ENCODE results near the gene PKD2. TPM values are rescaled to one million over a fixed set of nuclear protein-coding genes. Genes with fewer than 3 reads are reported as not detected.

PKD2 gene
- total and polyA plus RNA-seq, 2 of the 13 experiments (the other 11 are each of a cell fraction or from before 2014, with no cell fraction given), result 5.6 to 9.1 TPM

DNA sequence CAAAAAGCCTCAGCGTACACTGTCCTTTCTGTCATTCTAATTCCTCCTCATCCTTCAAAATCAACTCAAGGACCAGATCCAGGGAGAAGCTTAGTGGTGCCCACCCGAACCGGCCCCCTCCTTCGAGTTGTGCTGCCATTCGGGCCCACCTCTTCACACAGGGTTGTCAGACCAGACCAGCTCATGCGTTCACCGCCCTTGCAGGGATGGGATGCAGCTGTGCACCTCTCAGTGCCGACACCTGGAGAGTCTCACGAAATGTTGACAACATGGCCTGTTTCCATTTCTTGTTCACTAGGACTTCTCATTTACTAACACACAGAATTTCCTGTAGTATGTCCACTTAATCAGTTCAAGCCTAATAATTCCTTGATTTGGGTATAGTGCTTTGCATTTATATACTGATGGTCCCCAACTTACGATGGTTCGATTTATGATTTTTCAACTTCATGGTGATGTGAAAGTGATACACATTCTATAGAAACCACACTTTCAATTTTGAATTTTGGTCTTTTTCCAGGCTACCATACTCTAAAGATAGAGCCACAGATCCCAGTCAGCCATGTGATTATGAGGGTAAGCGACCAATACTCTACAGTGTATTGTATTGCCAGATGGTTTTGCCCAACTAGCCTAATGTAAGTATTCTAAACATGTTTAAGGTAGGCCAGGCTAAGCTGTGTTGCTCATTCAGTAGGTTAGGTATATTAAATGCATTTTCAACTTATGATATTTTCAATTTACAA lies 23.3 kb downstream of the PKD2 start (continued):
- TF ChIP-seq ZNF607 (CRISPR knock-in tag; IDR thresholded peaks at IDR 0.05; ENCODE audit: borderline replicate concordance) (no peak), HOXA9 (CRISPR knock-in tag; IDR thresholded peaks at IDR 0.05; ENCODE audit: borderline replicate concordance) (no peak), DR1 (CRISPR knock-in tag; IDR thresholded peaks at IDR 0.05) (no peak), ETV5 (CRISPR knock-in tag; IDR thresholded peaks at IDR 0.05; ENCODE audit: borderline replicate concordance) (no peak)

DNA sequence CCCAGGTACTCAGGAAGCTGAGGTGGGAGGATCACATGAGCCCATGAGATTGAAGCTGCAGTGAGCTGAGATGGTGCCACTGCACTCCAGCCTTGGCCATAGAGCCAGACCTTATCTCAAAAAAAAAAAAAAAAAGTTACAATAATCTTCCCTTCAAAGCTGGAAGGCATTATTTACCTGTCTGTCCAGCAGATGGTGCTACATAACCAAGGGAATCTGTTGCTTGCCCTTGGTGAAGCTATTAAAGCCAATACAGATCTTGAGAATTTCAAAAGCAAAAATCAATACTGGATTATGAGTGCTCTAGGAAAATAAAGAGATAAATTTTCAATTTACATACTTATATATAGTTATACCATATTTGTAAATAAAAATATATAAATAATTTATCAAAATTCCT lies 25.9 kb downstream of the PKD2 start:
- no peaks in the 10 kb centered on the region for H3K79me2 ChIP-seq (ENCODE audit: insufficient read depth, low read length)
- CTCF ChIA-PET (ENCODE audit: low intra/inter-chr PET ratio, low total read pairs), result interaction anchor here (0.7 to 4.3 kb wide), 3 partner anchors 14 to 482 kb away, joined by 3 to 62 read pairs (median 8); no protein-coding TSS in a partner anchor
- POLR2A ChIA-PET, result interaction anchor here (0.9 kb wide), 1 partner anchor 178 kb away, joined by 4 read pairs; no protein-coding TSS in a partner anchor
- H3K9me3 ChIP-seq (ENCODE audit: low read length), result no peaks in the 10 kb centered on the region
- in situ Hi-C loops (cut with HindIII; ENCODE audit: extremely low pct_ligation_motif_present, low pct_unique_long_range_greater_than_20kb) (loop anchor here (10.0 kb wide), 1 partner anchor 481 kb away; no protein-coding TSS in a partner anchor), intact Hi-C loops (cut with micrococcal nuclease; ENCODE audit: unreplicated experiment) (loop anchor here (1.0 kb wide), 4 partner anchors 22 to 482 kb away; no protein-coding TSS in a partner anchor)
- no peak overlapping the region for H3K27ac ChIP-seq (ENCODE audit: extremely low read length, insufficient read depth, low read length)
- peak; percentile 61 for ATAC-seq
- DNase-seq (ENCODE audit: low spot score), result peak; percentile 71
- no TSS peak for BruUV-seq (replicated peaks)
- no peak overlapping the region for H2AFZ ChIP-seq (ENCODE audit: low read length)
- no peaks in the 10 kb centered on the region for H3K27me3 ChIP-seq (ENCODE audit: control insufficient read depth in 1 of 2, insufficient read depth in 2 of 2, low read length in 2 of 2)
- peaks cover 4 to 23% of the 10 kb centered on the region in 2 experiments; a peak in 3 of 5 replicates for H3K36me3 ChIP-seq (replicated peaks in 1 of 2; ENCODE audit: control insufficient read depth in 1 of 2, insufficient read depth in 2 of 2, low read length in 2 of 2)
- no peaks in the 10 kb centered on the region for H4K20me1 ChIP-seq (ENCODE audit: insufficient read depth, low read length)
- no peak overlapping the region for H3K4me3 ChIP-seq (replicated peaks in 1 of 3; ENCODE audit: insufficient read depth in 1 of 3, low read depth in 2 of 3, low read length in 3 of 3)
- FAIRE-seq, result peak; percentile 70
- H3K9ac ChIP-seq (ENCODE audit: insufficient read depth, low read depth, low read length), result no peak overlapping the region
- no peaks in the 10 kb centered on the region for H3K4me1 ChIP-seq (ENCODE audit: insufficient read depth, low read length)
- H3K4me2 ChIP-seq (ENCODE audit: low read depth, low read length), result no peak overlapping the region
- TF ChIP-seq, protein P1, sequence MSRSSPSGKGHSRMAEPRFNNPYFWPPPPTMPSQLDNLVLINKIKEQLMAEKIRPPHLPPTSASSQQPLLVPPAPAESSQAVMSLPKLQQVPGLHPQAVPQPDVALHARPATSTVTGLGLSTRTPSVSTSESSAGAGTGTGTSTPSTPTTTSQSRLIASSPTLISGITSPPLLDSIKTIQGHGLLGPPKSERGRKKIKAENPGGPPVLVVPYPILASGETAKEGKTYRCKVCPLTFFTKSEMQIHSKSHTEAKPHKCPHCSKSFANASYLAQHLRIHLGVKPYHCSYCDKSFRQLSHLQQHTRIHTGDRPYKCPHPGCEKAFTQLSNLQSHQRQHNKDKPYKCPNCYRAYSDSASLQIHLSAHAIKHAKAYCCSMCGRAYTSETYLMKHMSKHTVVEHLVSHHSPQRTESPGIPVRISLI (CRISPR knock-in tag; IDR thresholded peaks at IDR 0.05; ENCODE audit: borderline replicate concordance), result peak; percentile 86; the same call in 1 of the 2 replicates
- TF ChIP-seq SAFB2 (CRISPR knock-in tag; IDR thresholded peaks at IDR 0.05; ENCODE audit: borderline replicate concordance, low read depth) (no peak), ZMYM4 (CRISPR knock-in tag; IDR thresholded peaks at IDR 0.05) (no peak), TEAD2 (CRISPR knock-in tag; IDR thresholded peaks at IDR 0.05) (no peak), FOXA3 (CRISPR knock-in tag; IDR thresholded peaks at IDR 0.05) (0 out of 2 replicates have a peak, but pooled peaks have one; percentile 41), ZNF20 (CRISPR knock-in tag; IDR thresholded peaks at IDR 0.05) (no peak), STAG1 (CRISPR knock-in tag; IDR thresholded peaks at IDR 0.05) (peak; percentile 85), SMC3 (IDR thresholded peaks at IDR 0.05; ENCODE audit: low read length) (peak; percentile 88), ZNF333 (CRISPR knock-in tag; IDR thresholded peaks at IDR 0.05; ENCODE audit: borderline replicate concordance) (no peak), ZNF30 (CRISPR knock-in tag; IDR thresholded peaks at IDR 0.05) (no peak), KLF13 (CRISPR knock-in tag; IDR thresholded peaks at IDR 0.05) (no peak), RAD21 (CRISPR knock-in tag; IDR thresholded peaks at IDR 0.05) (peak; percentile 69; the same call in 1 of the 2 replicates), ELF3 (CRISPR knock-in tag; IDR thresholded peaks at IDR 0.05) (0 out of 2 replicates have a peak, but pooled peaks have one; percentile 22), RFX3 (CRISPR knock-in tag; IDR thresholded peaks at IDR 0.05) (no peak)
- TF ChIP-seq, protein P2, sequence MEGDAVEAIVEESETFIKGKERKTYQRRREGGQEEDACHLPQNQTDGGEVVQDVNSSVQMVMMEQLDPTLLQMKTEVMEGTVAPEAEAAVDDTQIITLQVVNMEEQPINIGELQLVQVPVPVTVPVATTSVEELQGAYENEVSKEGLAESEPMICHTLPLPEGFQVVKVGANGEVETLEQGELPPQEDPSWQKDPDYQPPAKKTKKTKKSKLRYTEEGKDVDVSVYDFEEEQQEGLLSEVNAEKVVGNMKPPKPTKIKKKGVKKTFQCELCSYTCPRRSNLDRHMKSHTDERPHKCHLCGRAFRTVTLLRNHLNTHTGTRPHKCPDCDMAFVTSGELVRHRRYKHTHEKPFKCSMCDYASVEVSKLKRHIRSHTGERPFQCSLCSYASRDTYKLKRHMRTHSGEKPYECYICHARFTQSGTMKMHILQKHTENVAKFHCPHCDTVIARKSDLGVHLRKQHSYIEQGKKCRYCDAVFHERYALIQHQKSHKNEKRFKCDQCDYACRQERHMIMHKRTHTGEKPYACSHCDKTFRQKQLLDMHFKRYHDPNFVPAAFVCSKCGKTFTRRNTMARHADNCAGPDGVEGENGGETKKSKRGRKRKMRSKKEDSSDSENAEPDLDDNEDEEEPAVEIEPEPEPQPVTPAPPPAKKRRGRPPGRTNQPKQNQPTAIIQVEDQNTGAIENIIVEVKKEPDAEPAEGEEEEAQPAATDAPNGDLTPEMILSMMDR (CRISPR knock-in tag; IDR thresholded peaks at IDR 0.05), result peak; percentile 73
- TF ChIP-seq, protein P3, sequence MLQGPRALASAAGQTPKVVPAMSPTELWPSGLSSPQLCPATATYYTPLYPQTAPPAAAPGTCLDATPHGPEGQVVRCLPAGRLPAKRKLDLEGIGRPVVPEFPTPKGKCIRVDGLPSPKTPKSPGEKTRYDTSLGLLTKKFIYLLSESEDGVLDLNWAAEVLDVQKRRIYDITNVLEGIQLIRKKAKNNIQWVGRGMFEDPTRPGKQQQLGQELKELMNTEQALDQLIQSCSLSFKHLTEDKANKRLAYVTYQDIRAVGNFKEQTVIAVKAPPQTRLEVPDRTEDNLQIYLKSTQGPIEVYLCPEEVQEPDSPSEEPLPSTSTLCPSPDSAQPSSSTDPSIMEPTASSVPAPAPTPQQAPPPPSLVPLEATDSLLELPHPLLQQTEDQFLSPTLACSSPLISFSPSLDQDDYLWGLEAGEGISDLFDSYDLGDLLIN (CRISPR knock-in tag; IDR thresholded peaks at IDR 0.05; ENCODE audit: borderline replicate concordance), result no peak

Data from HepG2 (cell line).